RWPE1 (cell line): ENCODE results near the gene SIRT7.
"Not testable (repeated sequence)": the region's sequence is repeated elsewhere in the genome, so short reads cannot be mapped to it uniquely, and the experiment has no call there.

Experiments
- CTCF ChIA-PET: fragments of 350-600 bp; sonication (Branson Sonifier 250); formaldehyde crosslinking; extraction: SDS; loops from one replicate; lab custom pipeline; 2021; lab: Yijun Ruan, JAX
- POLR2A ChIA-PET: fragments of 400-600 bp; formaldehyde crosslinking; extraction: SDS; loops from one replicate; lab custom pipeline; 2020; ENCODE audit warnings: antibody characterized with exemption; ENCODE audit not compliant: low non-redundant PET; lab: Yijun Ruan, JAX
- DNase-seq: peaks from one replicate; pipeline ENCODE4 v3.0.0; 2012; ENCODE audit warnings: low spot score
- H3K27ac ChIP-seq: fragments of 450-650 bp; 2 replicates; pipeline ENCODE4 v1.5.1; 2017
- TF ChIP-seq, protein P1 (sequence below): fragments of 450-650 bp; conservative IDR thresholded peaks from 2 replicates; pipeline ENCODE4 v1.5.1; 2017; ENCODE audit warnings: low read depth, mild to moderate bottlenecking

SIRT7 gene

DNA sequence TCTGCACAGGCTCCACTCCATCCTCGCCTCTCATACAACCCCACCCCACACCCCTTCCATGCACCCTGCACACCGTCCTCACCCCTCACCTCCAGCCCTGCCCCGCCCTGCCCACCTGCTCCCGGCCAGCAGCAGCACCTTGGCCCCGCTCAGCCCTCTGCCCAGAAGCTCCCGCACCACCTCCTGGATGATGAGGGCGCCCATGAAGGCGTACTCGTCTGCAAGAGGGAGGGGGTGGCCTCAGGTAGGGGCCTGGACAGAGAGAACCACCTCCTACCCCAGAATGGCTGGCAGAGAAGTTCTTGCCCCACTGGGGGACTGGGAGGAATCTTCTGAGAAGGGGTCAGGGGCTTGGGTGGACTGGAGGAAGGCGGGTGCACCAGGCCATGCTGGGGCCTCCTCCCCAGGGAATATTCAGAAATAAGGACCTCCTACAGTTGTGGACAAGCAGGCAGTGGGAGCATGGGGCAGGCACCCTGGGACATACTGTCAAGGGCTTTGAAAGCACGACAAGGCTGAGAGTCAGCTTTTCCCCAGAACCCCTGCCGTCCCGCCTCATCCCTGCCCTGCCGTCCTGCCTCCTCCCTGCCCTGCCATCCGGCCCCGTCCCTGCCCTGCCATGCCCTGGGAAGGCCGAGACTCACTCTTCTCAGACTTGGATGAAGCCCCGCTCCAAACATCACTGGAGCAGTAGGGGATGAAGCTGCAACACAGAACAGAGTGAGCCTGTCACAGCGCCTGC lies 39.9 kb upstream of the SIRT7 start:
- POLR2A ChIA-PET: no interaction called here
- no peak for DNase-seq
- H3K27ac ChIP-seq: no peak overlapping the region
- CTCF ChIA-PET: interaction anchor here (0.7 kb wide), 2 partner anchors 21 to 30 kb away, joined by 3 to 6 read pairs; no protein-coding TSS in a partner anchor
- TF ChIP-seq, protein P1, sequence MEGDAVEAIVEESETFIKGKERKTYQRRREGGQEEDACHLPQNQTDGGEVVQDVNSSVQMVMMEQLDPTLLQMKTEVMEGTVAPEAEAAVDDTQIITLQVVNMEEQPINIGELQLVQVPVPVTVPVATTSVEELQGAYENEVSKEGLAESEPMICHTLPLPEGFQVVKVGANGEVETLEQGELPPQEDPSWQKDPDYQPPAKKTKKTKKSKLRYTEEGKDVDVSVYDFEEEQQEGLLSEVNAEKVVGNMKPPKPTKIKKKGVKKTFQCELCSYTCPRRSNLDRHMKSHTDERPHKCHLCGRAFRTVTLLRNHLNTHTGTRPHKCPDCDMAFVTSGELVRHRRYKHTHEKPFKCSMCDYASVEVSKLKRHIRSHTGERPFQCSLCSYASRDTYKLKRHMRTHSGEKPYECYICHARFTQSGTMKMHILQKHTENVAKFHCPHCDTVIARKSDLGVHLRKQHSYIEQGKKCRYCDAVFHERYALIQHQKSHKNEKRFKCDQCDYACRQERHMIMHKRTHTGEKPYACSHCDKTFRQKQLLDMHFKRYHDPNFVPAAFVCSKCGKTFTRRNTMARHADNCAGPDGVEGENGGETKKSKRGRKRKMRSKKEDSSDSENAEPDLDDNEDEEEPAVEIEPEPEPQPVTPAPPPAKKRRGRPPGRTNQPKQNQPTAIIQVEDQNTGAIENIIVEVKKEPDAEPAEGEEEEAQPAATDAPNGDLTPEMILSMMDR: no peak

DNA sequence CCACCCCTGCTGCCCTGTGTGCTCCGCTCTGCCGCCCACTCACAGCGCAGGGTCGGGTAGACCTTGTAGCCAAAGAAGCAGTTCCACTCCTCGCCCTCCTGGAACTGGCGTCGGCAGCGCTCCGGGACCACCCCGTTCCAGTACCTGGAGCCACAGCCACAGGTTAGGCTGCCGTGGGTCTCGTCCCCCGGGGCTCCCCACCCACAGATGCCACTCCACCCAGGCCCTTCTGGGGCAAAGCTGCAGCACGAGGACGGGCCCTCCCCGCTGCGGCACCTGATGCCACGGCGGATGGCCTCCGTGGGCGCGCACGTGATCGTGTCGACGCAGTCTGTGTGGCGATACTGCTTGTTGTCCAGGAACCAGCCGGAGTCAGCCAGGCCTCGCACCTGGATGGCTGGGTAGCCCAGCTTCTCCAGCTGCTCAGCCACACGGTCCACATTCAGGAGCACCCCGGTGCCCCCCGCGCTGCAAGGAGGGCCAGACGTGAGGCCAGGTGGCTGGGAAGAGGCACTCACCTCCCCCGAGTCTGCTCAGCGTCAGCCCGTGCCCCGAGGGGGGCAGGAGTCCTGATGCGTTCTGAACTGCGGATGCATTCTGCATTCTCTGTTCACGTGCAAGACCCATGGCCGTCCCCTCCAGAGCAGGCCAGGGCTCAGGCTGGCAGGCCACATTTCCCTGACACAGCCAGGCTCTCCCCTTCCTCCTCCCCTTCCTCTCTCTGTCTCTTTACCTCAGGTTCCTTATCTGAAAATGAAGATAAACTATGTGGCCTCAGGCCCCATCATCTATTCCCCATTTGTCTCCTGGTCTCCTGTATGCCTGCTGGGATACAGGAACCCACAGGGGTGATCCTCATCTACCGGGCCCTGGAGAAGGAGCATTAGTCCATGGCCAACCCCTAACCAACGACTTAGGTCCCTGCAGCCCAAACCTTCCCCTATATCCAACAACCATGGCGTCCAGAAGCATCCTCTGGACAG lies 38.9 kb upstream of the SIRT7 start:
- H3K27ac ChIP-seq: no peak overlapping the region
- POLR2A ChIA-PET: no interaction called here
- TF ChIP-seq, protein P1: no peak
- CTCF ChIA-PET: interaction anchor here (0.7 to 1.0 kb wide), 2 partner anchors 20 to 64 kb away, joined by 3 to 6 read pairs; no protein-coding TSS in a partner anchor
- no peak for DNase-seq

DNA sequence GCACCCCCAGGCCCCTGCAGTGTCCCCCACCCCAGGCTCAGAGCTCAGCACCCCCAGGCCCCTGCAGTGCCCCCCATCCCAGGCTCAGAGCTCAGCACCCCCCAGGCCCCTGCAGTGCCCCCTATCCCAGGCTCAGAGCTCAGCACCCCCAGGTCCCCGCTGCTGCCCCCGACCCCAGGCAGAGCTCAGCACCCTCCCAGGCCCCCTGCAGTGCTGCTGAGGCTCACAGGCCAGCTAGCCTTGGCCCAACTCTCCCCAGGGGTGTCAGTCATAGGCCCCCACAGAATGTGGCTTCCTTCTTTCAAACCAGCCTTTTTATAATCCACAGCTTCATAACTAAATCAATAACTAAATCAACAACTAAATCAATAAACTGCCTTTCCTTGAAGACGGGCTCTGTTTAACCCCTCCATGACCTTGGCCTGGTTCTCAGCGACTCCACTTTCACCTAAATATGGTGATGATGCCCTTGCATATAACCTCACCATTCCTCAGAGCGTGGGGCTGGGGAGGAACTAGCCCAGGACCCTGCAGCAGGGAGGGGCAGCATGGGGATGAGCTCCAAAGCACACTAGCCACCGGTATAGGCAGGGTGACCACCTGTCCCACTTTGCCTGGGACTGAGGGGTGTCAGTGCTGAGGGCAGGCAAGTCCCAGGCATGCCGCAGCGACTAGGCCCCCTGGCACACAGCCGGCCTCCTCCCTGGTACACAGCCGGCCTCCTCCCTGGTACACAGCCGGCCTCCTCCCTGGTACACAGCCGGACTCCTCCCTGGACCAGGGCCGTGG lies 38.0 kb upstream of the SIRT7 start:
- ChIA-PET CTCF (interaction anchor here (0.7 to 1.0 kb wide), 2 partner anchors 32 to 65 kb away, joined by 3 to 5 read pairs; no protein-coding TSS in a partner anchor), POLR2A (interaction anchor here (0.6 kb wide), 2 partner anchors 20 to 43 kb away, joined by 3 to 4 read pairs; no protein-coding TSS in a partner anchor)
- H3K27ac ChIP-seq: no peak overlapping the region

DNA sequence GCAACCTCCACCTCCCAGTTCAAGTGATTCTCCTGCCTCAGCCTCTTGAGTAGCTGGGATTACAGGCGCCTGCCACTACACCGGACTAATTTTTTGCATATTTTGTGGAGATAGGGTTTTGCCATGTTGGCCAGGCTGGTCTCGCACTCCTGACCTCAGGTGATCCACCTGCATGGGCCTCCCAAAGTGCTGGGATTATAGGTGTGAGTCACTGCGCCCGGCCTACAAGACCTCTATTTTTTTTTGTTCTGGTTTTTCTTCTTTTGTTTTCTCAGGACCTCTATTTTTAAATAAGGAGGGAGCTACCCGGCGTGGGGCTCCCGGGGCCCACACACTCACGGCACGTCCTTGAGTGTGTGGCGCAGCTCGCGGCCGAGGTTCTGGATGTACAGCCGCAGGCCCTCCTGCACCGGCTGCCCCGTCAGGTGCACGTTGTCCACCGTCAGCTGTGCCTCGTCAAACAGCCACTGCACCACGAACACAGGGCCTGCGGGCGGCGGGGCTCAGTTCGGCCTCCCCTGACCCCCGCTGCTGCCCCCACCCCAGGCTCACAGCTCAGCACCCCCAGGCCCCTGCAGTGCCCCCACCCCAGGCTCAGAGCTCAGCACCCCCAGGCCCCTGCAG lies 37.2 kb upstream of the SIRT7 start:
- no peak for DNase-seq
- TF ChIP-seq, protein P1: no peak
- ChIA-PET POLR2A (interaction anchor here (0.6 kb wide), 1 partner anchor 42 kb away, joined by 4 read pairs; no protein-coding TSS in a partner anchor), CTCF (interaction anchor here (0.7 kb wide), 1 partner anchor 31 kb away, joined by 5 read pairs; no protein-coding TSS in a partner anchor)
- H3K27ac ChIP-seq: 0 out of 2 replicates have a peak overlapping the region, but pooled peaks have one; percentile 8

More for the DNA sequence above, 38.0 kb upstream of the SIRT7 start:
- no peak for DNase-seq
- TF ChIP-seq, protein P1: no peak

DNA sequence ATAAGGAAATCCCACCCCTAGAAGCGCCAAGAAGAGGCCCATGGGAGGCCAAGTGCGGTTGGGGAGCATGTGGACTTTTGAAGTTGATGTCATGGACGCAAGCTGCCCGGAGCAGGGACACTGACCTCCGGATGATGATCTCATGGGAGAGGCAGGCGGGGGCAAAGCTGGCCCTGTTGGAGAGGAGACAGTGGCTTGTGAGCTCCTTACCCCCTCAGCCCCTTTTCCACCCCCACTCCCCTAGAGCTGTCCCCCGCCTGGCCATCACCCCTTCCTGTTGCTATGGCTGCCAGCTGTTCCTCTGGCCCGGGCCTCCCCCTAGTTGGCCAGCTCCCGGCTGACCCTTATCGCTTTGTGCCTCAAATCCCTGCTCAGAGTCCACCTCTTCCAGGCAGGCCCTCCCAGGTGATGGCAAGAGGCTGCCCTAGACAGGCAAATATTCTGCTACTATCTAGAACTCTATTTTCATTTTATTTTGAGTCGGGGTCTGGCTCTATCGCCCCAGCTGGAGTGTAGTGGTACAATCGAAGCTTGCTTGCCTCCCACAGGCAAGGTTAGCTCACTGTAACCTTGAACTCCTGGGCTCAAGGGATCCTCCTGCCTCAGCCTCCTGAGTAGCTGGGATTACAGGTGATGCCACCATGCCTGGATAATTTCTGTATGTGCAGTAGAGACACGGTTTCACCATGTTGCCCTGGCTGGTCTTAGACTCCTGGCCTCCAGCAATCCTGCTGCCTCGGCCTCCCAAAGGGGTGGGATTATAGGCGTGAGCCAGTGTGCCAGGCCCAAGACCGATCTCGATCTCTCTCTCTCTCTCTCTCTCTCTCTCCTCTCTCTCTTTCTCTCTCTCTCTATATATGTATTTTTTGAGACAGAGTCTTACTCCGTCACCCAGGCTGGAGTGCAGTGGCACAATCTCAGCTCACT lies 36.4 kb upstream of the SIRT7 start:
- TF ChIP-seq, protein P1: no peak
- CTCF ChIA-PET: interaction anchor here (0.7 to 0.8 kb wide), 2 partner anchors 21 to 63 kb away, joined by 3 read pairs; no protein-coding TSS in a partner anchor
- H3K27ac ChIP-seq: 0 out of 2 replicates have a peak overlapping the region, but pooled peaks have one; percentile 8
- POLR2A ChIA-PET: no interaction called here
- DNase-seq: no peak

DNA sequence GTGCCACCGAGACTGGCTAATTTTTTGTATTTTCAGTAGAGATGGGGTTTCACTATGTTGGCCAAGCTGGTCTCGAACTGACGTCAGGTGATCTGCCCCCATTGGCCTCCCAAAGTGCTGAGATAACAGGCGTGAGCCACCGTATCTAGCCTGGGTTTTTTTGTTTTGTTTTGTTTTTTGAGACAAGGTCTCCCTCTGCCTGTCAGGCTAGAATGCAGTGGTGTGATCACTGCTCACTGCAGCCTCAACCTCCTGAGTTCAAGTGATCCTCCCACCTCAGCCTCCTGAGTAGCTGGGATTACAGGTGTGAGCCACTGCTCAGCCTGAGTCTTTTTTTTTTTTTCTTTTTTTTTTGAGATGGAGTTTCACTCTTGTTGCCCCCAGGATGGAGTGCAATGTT lies 35.5 kb upstream of the SIRT7 start:
- POLR2A ChIA-PET: interaction anchor here (0.7 kb wide), 1 partner anchor 110 kb away, joined by 5 read pairs; no protein-coding TSS in a partner anchor
- CTCF ChIA-PET: interaction anchor here (0.6 kb wide), 1 partner anchor 36 kb away, joined by 3 read pairs; no protein-coding TSS in a partner anchor
- not testable (repeated sequence) for DNase-seq, H3K27ac ChIP-seq
